DND-41 (cell line): ENCODE data around the gene PRG2.

Experiments used
- ATAC-seq: fragments of 200-7000 bp; cut with Tn5 transposase; 3 replicates; pipeline ENCODE4 v1.9.1; 2021; ENCODE audit warnings: low read depth; ENCODE audit not compliant: insufficient read depth
- DNase-seq: peaks from one replicate; pipeline ENCODE4 v3.0.0-alpha.2; 2020
- H2AFZ ChIP-seq: 2 replicates; pipeline ENCODE4 v1.6.0; 2012; ENCODE audit warnings: low read depth, low read length
- H3K27ac ChIP-seq: 2 replicates; pipeline ENCODE4 v1.5.1; 2012; ENCODE audit warnings: low read length, inconsistent platforms
- H3K27me3 ChIP-seq: fragments of 200-600 bp; sonication (generic); 2 replicates; pipeline ENCODE4 v1.6.0; 2012; ENCODE audit warnings: low read length, mild to moderate bottlenecking, inconsistent platforms; ENCODE audit not compliant: insufficient read depth, poor library complexity
- H3K36me3 ChIP-seq: 2 replicates; pipeline ENCODE4 v1.5.1; 2012; ENCODE audit warnings: low read length, inconsistent platforms; ENCODE audit not compliant: insufficient read depth
- H3K4me1 ChIP-seq: 2 replicates; pipeline ENCODE4 v1.5.1; 2012; ENCODE audit warnings: mild to moderate bottlenecking, low read length; ENCODE audit not compliant: insufficient read depth
- H3K4me2 ChIP-seq: 2 replicates; pipeline ENCODE4 v1.6.0; 2012; ENCODE audit warnings: mild to moderate bottlenecking, moderate library complexity, low read length, inconsistent platforms; ENCODE audit not compliant: insufficient read depth
- H3K4me3 ChIP-seq, 2 experiments: fragments of 200-600 bp in 1 of 2; shearing (Covaris generic) in 1 of 2; 2 replicates each; pipeline ENCODE4 v1.5.1; 2012 to 2016; ENCODE audit warnings: inconsistent platforms in 2 of 2, low read length in 2 of 2, mild to moderate bottlenecking in 2 of 2, low read depth in 1 of 2, moderate library complexity in 1 of 2
- H3K79me2 ChIP-seq: 2 replicates; pipeline ENCODE4 v1.6.0; 2012; ENCODE audit warnings: low read length, inconsistent platforms; ENCODE audit not compliant: insufficient read depth
- H3K9ac ChIP-seq: 2 replicates; pipeline ENCODE4 v1.6.0; 2012; ENCODE audit warnings: low read depth, mild to moderate bottlenecking, inconsistent platforms, low read length, moderate library complexity
- H3K9me3 ChIP-seq: 2 replicates; pipeline ENCODE4 v1.5.1; 2012; ENCODE audit warnings: low read length, moderate library complexity, mild to moderate bottlenecking, inconsistent platforms; ENCODE audit not compliant: insufficient read depth, severe bottlenecking
- H4K20me1 ChIP-seq: 2 replicates; pipeline ENCODE4 v1.6.0; 2012; ENCODE audit warnings: low read length; ENCODE audit not compliant: insufficient read depth
- EZH2 ChIP-seq: IDR thresholded peaks from 3 replicates; pipeline ENCODE4 v1.6.1; 2012; ENCODE audit warnings: borderline replicate concordance, low read depth, mild to moderate bottlenecking, moderate library complexity, low read length, inconsistent platforms; ENCODE audit not compliant: severe bottlenecking
- TF ChIP-seq, protein P1 (sequence below): IDR thresholded peaks from 2 replicates; pipeline ENCODE4 v1.5.1; 2012; ENCODE audit warnings: borderline replicate concordance, low read length, moderate library complexity, mild to moderate bottlenecking; ENCODE audit not compliant: poor library complexity, severe bottlenecking; ENCODE audit errors: extremely low read depth

The PRG2 gene

GRCh38 chr11:57436031-57436430, 45.6 kb upstream of the PRG2 start:
- Histone ChIP-seq H3K36me3 (no peaks in the 10 kb centered on the region), H3K9me3 (no peaks in the 10 kb centered on the region), H3K79me2 (no peaks in the 10 kb centered on the region), H3K4me3 (no peak overlapping the region), H3K4me2 (no peak overlapping the region), H3K9ac (no peak overlapping the region), H2AFZ (no peak overlapping the region), H4K20me1 (no peaks in the 10 kb centered on the region), H3K27ac (no peak overlapping the region), H3K27me3 (peaks cover 3% of the 10 kb centered on the region), H3K4me1 (no peaks in the 10 kb centered on the region)
- DNase-seq (no peak), ATAC-seq (no peak)
- no peak for TF ChIP-seq EZH2
- TF ChIP-seq, protein P1, sequence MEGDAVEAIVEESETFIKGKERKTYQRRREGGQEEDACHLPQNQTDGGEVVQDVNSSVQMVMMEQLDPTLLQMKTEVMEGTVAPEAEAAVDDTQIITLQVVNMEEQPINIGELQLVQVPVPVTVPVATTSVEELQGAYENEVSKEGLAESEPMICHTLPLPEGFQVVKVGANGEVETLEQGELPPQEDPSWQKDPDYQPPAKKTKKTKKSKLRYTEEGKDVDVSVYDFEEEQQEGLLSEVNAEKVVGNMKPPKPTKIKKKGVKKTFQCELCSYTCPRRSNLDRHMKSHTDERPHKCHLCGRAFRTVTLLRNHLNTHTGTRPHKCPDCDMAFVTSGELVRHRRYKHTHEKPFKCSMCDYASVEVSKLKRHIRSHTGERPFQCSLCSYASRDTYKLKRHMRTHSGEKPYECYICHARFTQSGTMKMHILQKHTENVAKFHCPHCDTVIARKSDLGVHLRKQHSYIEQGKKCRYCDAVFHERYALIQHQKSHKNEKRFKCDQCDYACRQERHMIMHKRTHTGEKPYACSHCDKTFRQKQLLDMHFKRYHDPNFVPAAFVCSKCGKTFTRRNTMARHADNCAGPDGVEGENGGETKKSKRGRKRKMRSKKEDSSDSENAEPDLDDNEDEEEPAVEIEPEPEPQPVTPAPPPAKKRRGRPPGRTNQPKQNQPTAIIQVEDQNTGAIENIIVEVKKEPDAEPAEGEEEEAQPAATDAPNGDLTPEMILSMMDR = no peak

GRCh38 chr11:57434640-57435546, 44.4 kb upstream of the PRG2 start:
- TF ChIP-seq, protein P1 = no peak
- TF ChIP-seq EZH2 = no peak
- Histone ChIP-seq H3K4me3 (no peak overlapping the region), H4K20me1 (no peaks in the 10 kb centered on the region), H3K4me2 (no peak overlapping the region), H3K27ac (no peak overlapping the region), H3K9me3 (no peaks in the 10 kb centered on the region), H3K27me3 (peaks cover 3% of the 10 kb centered on the region), H2AFZ (no peak overlapping the region), H3K79me2 (no peaks in the 10 kb centered on the region), H3K9ac (no peak overlapping the region), H3K4me1 (no peaks in the 10 kb centered on the region), H3K36me3 (no peaks in the 10 kb centered on the region)
- ATAC-seq (no peak), DNase-seq (no peak)

GRCh38 chr11:57432714-57433163, 42.3 kb upstream of the PRG2 start:
- Histone ChIP-seq H3K4me3 (no peak overlapping the region), H2AFZ (no peak overlapping the region), H3K4me1 (peaks cover 2% of the 10 kb centered on the region), H4K20me1 (no peaks in the 10 kb centered on the region), H3K9me3 (no peaks in the 10 kb centered on the region), H3K27me3 (peaks cover 3% of the 10 kb centered on the region), H3K9ac (no peak overlapping the region), H3K4me2 (no peak overlapping the region), H3K36me3 (no peaks in the 10 kb centered on the region), H3K27ac (no peak overlapping the region), H3K79me2 (no peaks in the 10 kb centered on the region)
- ATAC-seq (no peak), DNase-seq (no peak)
- TF ChIP-seq, protein P1 = no peak
- TF ChIP-seq EZH2 = no peak
